ENCODE measurements around the gene POLR3H. TPM values are rescaled to one million over a fixed set of nuclear protein-coding genes. Genes with fewer than 3 reads are reported as not detected.
A peak's percentile ranks its signal among the peaks of the same experiment; 100 is the strongest.

The POLR3H gene
- total and polyA plus RNA-seq, 2 donors = 10.2 to 14.9 TPM

- no peak for DNase-seq (ENCODE audit: low read depth in 6 of 9, low spot score in 9 of 9)
- 97% methylated on average over 7 of the region's 7 CpGs for WGBS
- no peak overlapping the region for H3K27ac ChIP-seq (ENCODE audit: low read depth in 1 of 2, low read length in 1 of 2)
Observed at GRCh38 chr22:41518048-41518347, 26.3 kb downstream of the POLR3H start.

GRCh38 chr22:41517172-41518047 is 26.9 kb downstream of the POLR3H start:
- H3K36me3 ChIP-seq (ENCODE audit: control insufficient read depth in 2 of 2, insufficient read depth in 2 of 2, low read length in 1 of 2) = peaks cover 51 to 66% of the 10 kb centered on the region in 2 donors
- H3K27ac ChIP-seq (ENCODE audit: low read depth in 1 of 2, low read length in 1 of 2) = no peak overlapping the region
- no peak overlapping the region for H3K4me3 ChIP-seq (ENCODE audit: low read length in 2 of 2)
- no peaks in the 10 kb centered on the region for H3K4me1 ChIP-seq (ENCODE audit: control insufficient read depth in 2 of 2, insufficient read depth in 2 of 2, low read length in 2 of 2)
- WGBS = 88% methylated on average over 22 of the region's 22 CpGs
- no peaks in the 10 kb centered on the region for H3K27me3 ChIP-seq (ENCODE audit: control insufficient read depth in 2 of 2, insufficient read depth in 1 of 2, low read length in 1 of 2)
- peaks cover 0 to 5% of the 10 kb centered on the region in 2 donors for H3K9me3 ChIP-seq (ENCODE audit: control insufficient read depth in 2 of 2, insufficient read depth in 1 of 2, low read length in 1 of 2)
- DNase-seq (ENCODE audit: low read depth in 6 of 9, low spot score in 9 of 9) = peak in 3 of 9 donors; percentile 11 to 36 (median 27)

More at GRCh38 chr22:41518048-41518347, 26.3 kb downstream of the POLR3H start:
- Histone ChIP-seq H3K36me3 (ENCODE audit: control insufficient read depth in 2 of 2, insufficient read depth in 2 of 2, low read length in 1 of 2) (peaks cover 50 to 64% of the 10 kb centered on the region in 2 donors), H3K4me1 (ENCODE audit: control insufficient read depth in 2 of 2, insufficient read depth in 2 of 2, low read length in 2 of 2) (no peaks in the 10 kb centered on the region), H3K4me3 (ENCODE audit: low read length in 2 of 2) (no peak overlapping the region), H3K27me3 (ENCODE audit: control insufficient read depth in 2 of 2, insufficient read depth in 1 of 2, low read length in 1 of 2) (no peaks in the 10 kb centered on the region), H3K9me3 (ENCODE audit: control insufficient read depth in 2 of 2, insufficient read depth in 1 of 2, low read length in 1 of 2) (peaks cover 0 to 5% of the 10 kb centered on the region in 2 donors)

GRCh38 chr22:41516462-41516861 is 27.8 kb downstream of the POLR3H start:
- H3K9me3 ChIP-seq (ENCODE audit: control insufficient read depth in 2 of 2, insufficient read depth in 1 of 2, low read length in 1 of 2) = peaks cover 0 to 5% of the 10 kb centered on the region in 2 donors
- DNase-seq (ENCODE audit: low read depth in 6 of 9, low spot score in 9 of 9) = no peak
- H3K4me3 ChIP-seq (ENCODE audit: low read length in 2 of 2) = no peak overlapping the region
- no peaks in the 10 kb centered on the region for H3K27me3 ChIP-seq (ENCODE audit: control insufficient read depth in 2 of 2, insufficient read depth in 1 of 2, low read length in 1 of 2)
- no peak overlapping the region for H3K27ac ChIP-seq (ENCODE audit: low read depth in 1 of 2, low read length in 1 of 2)
- no peaks in the 10 kb centered on the region for H3K4me1 ChIP-seq (ENCODE audit: control insufficient read depth in 2 of 2, insufficient read depth in 2 of 2, low read length in 2 of 2)
- peaks cover 58 to 75% of the 10 kb centered on the region in 2 donors for H3K36me3 ChIP-seq (ENCODE audit: control insufficient read depth in 2 of 2, insufficient read depth in 2 of 2, low read length in 1 of 2)
- WGBS = 99% methylated on average over 8 of the region's 8 CpGs

DNA sequence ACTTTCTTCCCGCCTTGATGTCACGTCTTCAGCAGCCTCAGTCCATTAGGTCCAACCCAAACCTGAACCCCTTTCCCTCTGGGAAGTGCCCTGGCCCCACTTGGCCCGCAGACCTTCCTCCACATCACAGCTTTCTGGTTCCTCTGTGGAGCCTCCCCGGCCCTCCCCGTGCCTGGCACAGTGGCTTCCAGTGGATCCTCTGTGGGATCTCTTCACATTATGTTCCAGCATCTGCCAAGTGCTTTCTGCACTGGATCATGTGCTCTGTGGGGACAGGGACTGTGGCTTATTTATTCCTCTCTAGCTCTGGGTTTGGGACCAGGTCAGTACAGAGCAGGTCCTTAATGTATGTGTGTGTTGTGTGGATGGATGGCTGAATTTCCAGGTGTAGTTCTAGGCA is 30.9 kb downstream of the POLR3H start:
- WGBS = 96% methylated on average over 5 of the region's 5 CpGs
- H3K4me3 ChIP-seq (ENCODE audit: low read length in 2 of 2) = no peak overlapping the region
- no peaks in the 10 kb centered on the region for H3K4me1 ChIP-seq (ENCODE audit: control insufficient read depth in 2 of 2, insufficient read depth in 2 of 2, low read length in 2 of 2)
- peaks cover 71 to 87% of the 10 kb centered on the region in 2 donors for H3K36me3 ChIP-seq (ENCODE audit: control insufficient read depth in 2 of 2, insufficient read depth in 2 of 2, low read length in 1 of 2)
- H3K27ac ChIP-seq (ENCODE audit: low read depth in 1 of 2, low read length in 1 of 2) = no peak overlapping the region
- no peaks in the 10 kb centered on the region for H3K27me3 ChIP-seq (ENCODE audit: control insufficient read depth in 2 of 2, insufficient read depth in 1 of 2, low read length in 1 of 2)
- DNase-seq (ENCODE audit: low read depth in 6 of 9, low spot score in 9 of 9) = no peak
- peaks cover 0 to 5% of the 10 kb centered on the region in 2 donors for H3K9me3 ChIP-seq (ENCODE audit: control insufficient read depth in 2 of 2, insufficient read depth in 1 of 2, low read length in 1 of 2)

DNA sequence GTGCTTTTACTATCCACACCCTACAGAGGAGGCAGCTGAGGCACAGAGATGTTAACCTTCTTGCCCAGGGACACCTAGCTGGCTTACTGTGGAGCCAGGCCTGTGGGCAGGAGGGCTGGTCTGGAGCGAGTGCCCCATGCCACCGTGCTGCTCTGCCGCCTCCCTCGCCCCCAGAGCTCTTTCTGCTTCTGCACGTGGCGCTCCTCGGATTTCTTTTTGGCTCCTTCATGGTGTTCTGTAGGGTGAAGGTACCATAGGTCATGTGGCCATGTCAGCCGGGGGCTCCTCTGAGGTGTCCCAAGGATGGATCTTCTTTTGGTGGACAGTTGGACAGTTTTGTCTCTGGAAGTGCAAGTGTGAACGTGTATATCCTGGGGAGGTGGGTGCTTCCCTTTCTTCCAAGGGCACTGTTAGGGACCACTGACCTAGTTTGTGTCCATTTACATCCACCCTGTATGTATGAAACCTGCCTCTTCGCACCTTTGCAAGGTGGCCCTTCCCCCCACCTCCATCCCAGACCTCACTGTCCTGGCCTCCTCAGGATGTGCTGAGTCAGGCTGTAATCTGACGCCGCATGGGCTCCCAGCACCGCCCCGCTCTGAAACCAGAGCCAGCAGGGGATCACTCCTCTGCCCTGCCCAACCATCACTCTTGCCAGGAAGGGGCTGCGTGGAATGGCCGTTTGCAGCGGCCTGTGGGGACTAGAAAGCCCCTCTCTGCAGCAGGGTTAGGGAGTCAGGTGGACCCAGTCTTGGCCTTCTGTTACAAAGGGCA is 31.7 kb downstream of the POLR3H start:
- H3K27ac ChIP-seq (ENCODE audit: low read depth in 1 of 2, low read length in 1 of 2) = no peak overlapping the region
- DNase-seq (ENCODE audit: low read depth in 6 of 9, low spot score in 9 of 9) = no peak
- WGBS = 95% methylated on average over 17 of the region's 17 CpGs
- H3K27me3 ChIP-seq (ENCODE audit: control insufficient read depth in 2 of 2, insufficient read depth in 1 of 2, low read length in 1 of 2) = no peaks in the 10 kb centered on the region
- peaks cover 73 to 86% of the 10 kb centered on the region in 2 donors for H3K36me3 ChIP-seq (ENCODE audit: control insufficient read depth in 2 of 2, insufficient read depth in 2 of 2, low read length in 1 of 2)
- peaks cover 0 to 5% of the 10 kb centered on the region in 2 donors for H3K9me3 ChIP-seq (ENCODE audit: control insufficient read depth in 2 of 2, insufficient read depth in 1 of 2, low read length in 1 of 2)
- H3K4me1 ChIP-seq (ENCODE audit: control insufficient read depth in 2 of 2, insufficient read depth in 2 of 2, low read length in 2 of 2) = no peaks in the 10 kb centered on the region
- H3K4me3 ChIP-seq (ENCODE audit: low read length in 2 of 2) = no peak overlapping the region

DNA sequence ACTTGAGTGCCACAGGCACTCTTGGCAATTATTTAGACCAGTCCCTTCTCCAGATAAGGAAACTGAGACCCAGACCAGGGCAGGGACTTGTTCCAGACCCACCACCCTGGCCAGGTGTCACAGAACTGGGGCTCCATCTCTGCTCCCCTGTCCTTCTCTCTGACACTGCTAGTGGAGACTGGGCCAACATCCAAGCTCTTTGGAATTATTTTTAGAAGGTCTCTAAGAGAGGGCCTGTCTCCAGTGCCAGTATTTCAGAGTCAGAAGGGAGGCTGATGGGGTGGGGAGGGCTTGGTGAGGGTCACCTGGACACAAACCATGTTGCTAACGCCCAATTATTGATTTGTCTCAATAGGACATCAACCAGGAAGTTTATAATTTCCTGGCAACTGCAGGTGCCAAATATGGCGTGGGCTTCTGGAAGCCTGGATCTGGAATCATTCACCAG is 32.7 kb downstream of the POLR3H start:
- Histone ChIP-seq H3K4me3 (ENCODE audit: low read length in 2 of 2) (no peak overlapping the region), H3K9me3 (ENCODE audit: control insufficient read depth in 2 of 2, insufficient read depth in 1 of 2, low read length in 1 of 2) (peaks cover 0 to 5% of the 10 kb centered on the region in 2 donors), H3K27me3 (ENCODE audit: control insufficient read depth in 2 of 2, insufficient read depth in 1 of 2, low read length in 1 of 2) (no peaks in the 10 kb centered on the region), H3K36me3 (ENCODE audit: control insufficient read depth in 2 of 2, insufficient read depth in 2 of 2, low read length in 1 of 2) (peaks cover 79 to 86% of the 10 kb centered on the region in 2 donors), H3K4me1 (ENCODE audit: control insufficient read depth in 2 of 2, insufficient read depth in 2 of 2, low read length in 2 of 2) (no peaks in the 10 kb centered on the region), H3K27ac (ENCODE audit: low read depth in 1 of 2, low read length in 1 of 2) (no peak overlapping the region)
- no peak for DNase-seq (ENCODE audit: low read depth in 6 of 9, low spot score in 9 of 9)
- 97% methylated on average over 2 of the region's 2 CpGs for WGBS

GRCh38 chr22:41508770-41509170 is 35.5 kb downstream of the POLR3H start:
- H3K36me3 ChIP-seq (ENCODE audit: control insufficient read depth in 2 of 2, insufficient read depth in 2 of 2, low read length in 1 of 2) = peaks cover 72 to 80% of the 10 kb centered on the region in 2 donors

GRCh38 chr22:41507330-41508063 is 36.8 kb downstream of the POLR3H start:
- H3K4me3 ChIP-seq (ENCODE audit: low read length in 2 of 2) = no peak overlapping the region
- H3K4me1 ChIP-seq (ENCODE audit: control insufficient read depth in 2 of 2, insufficient read depth in 2 of 2, low read length in 2 of 2) = no peaks in the 10 kb centered on the region
- no peaks in the 10 kb centered on the region for H3K9me3 ChIP-seq (ENCODE audit: control insufficient read depth in 2 of 2, insufficient read depth in 1 of 2, low read length in 1 of 2)
- peaks cover 62 to 73% of the 10 kb centered on the region in 2 donors for H3K36me3 ChIP-seq (ENCODE audit: control insufficient read depth in 2 of 2, insufficient read depth in 2 of 2, low read length in 1 of 2)
- DNase-seq (ENCODE audit: low read depth in 6 of 9, low spot score in 9 of 9) = no peak
- WGBS = 96% methylated on average over 23 of the region's 23 CpGs
- no peaks in the 10 kb centered on the region for H3K27me3 ChIP-seq (ENCODE audit: control insufficient read depth in 2 of 2, insufficient read depth in 1 of 2, low read length in 1 of 2)
- no peak overlapping the region for H3K27ac ChIP-seq (ENCODE audit: low read depth in 1 of 2, low read length in 1 of 2)

More at GRCh38 chr22:41508770-41509170, 35.5 kb downstream of the POLR3H start:
- WGBS = 98% methylated on average over 12 of the region's 12 CpGs
- no peak overlapping the region for H3K27ac ChIP-seq (ENCODE audit: low read depth in 1 of 2, low read length in 1 of 2)
- no peak overlapping the region for H3K4me3 ChIP-seq (ENCODE audit: low read length in 2 of 2)
- no peaks in the 10 kb centered on the region for H3K4me1 ChIP-seq (ENCODE audit: control insufficient read depth in 2 of 2, insufficient read depth in 2 of 2, low read length in 2 of 2)
- no peak for DNase-seq (ENCODE audit: low read depth in 6 of 9, low spot score in 9 of 9)
- H3K9me3 ChIP-seq (ENCODE audit: control insufficient read depth in 2 of 2, insufficient read depth in 1 of 2, low read length in 1 of 2) = no peaks in the 10 kb centered on the region
- no peaks in the 10 kb centered on the region for H3K27me3 ChIP-seq (ENCODE audit: control insufficient read depth in 2 of 2, insufficient read depth in 1 of 2, low read length in 1 of 2)
